Muscle of arm (tissue), 12 donors: ENCODE data around the gene CLNK. TPM values are rescaled to one million over a fixed set of nuclear protein-coding genes. Genes with fewer than 3 reads are reported as not detected.

Experiments used
- DNase-seq: peaks from one replicate; pipeline ENCODE4 v3.0.0-alpha.2; 2013
- polyA plus RNA-seq, 12 donors: library from polyadenylated mRNA; unstranded; fragments of 120-200 nt; gene quantifications; one replicate each; pipeline ENCODE4 v1.2.1, GENCODE V29; 2013; ENCODE audit not compliant: insufficient read length in 12 of 12

CLNK gene
- polyA plus RNA-seq, 12 donors, result 0.07 to 0.90 (median 0.24) TPM; not detected in 2

- no peak for DNase-seq
Observed at GRCh38 chr4:10521424-10521823, 163.1 kb downstream of the CLNK start.

- no peak for DNase-seq
Observed at GRCh38 chr4:10509733-10510132, 174.8 kb downstream of the CLNK start.

- no peak for DNase-seq
Observed at GRCh38 chr4:10506077-10506476, 178.5 kb downstream of the CLNK start.

DNA sequence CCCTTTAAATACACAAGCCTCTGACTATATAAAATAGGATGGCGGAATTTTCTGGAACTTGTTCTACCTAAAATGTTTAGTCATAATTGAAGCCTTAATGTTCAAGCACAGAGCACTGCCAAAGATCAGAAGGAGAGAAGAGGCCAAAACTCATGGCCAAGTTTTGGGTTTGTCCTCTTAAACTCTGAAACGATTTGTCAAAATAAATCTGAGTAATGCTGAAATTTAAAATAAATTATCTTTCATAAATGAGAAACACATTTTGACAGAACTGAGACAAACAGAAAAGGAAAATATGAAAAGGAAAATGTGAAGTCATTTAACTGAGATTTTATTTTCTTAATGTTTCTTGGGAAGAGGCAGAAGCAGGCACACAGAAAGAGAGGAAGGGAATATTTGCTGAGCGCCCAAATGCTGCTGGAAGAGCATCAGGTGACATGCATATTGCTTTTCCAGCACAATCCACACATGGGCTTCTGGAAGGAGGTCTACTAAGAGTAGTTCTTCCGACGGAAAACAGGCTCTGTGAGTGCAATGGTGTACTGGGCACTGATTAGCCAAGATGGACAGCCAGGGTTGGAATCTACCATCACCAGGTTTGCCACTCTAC is 179.9 kb downstream of the CLNK start:
- DNase-seq, result peak; percentile 24

DNA sequence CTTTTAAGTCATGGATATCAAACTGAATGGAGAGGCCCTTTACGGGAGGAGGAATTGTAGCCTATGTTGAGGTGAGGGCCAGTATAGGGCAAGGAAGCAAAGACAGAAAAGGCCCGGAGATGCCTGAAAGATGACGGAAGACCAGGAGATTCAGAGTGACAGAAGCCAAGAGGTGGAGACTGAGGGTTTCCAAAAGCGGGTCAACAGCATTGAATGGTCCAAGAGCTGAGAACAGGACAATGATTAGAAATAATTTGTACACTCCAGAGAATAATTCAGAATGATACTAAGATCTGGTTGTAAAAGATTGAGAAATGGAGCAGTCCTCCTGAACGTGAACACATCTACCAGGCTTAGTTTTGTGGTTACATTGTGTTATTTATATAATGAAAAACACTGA is 181.9 kb downstream of the CLNK start:
- DNase-seq, result no peak

DNA sequence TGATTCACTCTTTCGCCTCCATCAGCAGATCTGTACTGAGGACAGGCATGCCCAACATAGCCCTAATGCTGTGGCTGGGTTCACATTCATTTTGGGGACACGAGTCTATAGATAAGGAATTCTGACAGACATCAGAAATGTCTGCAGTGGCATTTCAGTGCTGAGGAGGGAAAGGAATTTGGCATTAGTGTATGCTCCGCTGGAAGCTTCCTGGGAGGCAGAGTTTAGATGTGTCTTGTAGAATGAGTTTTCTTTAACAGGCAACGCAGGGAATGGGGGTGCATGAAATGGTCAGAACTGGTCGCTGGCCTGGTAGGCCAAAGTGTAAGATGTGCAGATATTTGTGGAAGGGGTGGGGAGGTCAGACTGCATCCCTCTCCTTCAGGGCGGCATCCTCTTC is 183.8 kb downstream of the CLNK start:
- DNase-seq, result no peak

- DNase-seq, result no peak
Observed at GRCh38 chr4:10496200-10496599, 188.4 kb downstream of the CLNK start.

- DNase-seq, result no peak
Observed at GRCh38 chr4:10495651-10496050, 188.9 kb downstream of the CLNK start.

DNA sequence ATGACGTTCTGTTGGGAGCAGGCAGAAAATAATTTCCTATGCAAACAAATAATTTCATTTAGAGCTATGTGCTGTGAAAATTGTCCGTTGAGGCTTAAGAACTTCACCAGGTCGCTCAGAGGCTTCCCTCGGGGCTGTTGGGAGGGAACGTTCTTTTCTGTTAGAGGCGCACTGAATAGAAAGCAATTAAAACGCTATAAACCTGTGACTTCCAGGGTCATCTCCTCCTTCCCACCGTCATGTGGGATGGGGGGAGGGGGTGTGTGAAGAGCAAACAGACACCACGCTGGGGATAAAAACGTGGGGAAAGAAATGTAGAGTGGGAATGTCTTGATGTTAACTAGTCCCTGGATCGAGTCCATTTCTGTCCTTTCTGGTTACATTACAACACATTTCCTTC is 192.1 kb downstream of the CLNK start:
- no peak for DNase-seq

GRCh38 chr4:10491401-10491800 is 193.2 kb downstream of the CLNK start:
- no peak for DNase-seq

GRCh38 chr4:10490996-10491395 is 193.6 kb downstream of the CLNK start:
- DNase-seq, result no peak

DNA sequence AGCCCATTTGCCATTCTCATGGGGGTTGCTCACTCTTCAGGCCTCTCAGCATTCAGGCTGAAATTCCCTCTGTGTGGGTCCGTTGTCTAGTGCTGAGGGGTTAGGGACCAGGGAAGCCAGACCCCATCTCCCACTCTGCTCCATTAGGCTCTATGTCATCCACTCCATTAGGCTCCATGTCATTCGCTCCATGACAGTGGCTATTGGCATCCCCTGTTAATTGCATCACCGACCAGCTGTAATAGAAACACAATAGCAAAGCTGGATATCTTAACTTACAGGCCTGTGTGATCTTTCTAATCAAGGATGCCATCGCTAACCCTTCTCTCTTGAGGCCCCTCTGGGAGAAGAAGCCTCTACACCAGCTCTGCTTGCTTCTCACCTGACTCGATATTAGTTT is 201.7 kb downstream of the CLNK start:
- DNase-seq, result no peak

DNA sequence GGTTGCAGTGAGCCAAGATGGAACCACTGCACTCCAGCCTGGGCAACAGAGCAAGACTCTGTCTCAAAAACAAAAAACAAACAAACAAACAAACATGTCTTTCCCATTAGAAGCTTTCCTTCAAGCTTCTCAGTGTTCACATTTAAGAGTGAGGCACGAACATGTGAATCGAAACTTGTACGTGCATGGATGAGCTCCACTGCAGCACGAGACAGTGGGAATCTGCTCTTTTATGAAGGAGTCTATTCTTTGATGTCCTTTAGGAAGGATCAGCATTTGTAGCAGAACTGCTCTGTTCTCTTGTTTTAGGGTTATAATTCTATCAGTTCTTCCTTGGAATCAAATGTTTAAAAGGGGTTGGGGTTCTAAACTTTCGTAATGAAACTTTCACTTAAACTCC is 204.0 kb downstream of the CLNK start:
- no peak for DNase-seq

GRCh38 chr4:10478621-10479020 is 205.9 kb downstream of the CLNK start:
- no peak for DNase-seq

DNA sequence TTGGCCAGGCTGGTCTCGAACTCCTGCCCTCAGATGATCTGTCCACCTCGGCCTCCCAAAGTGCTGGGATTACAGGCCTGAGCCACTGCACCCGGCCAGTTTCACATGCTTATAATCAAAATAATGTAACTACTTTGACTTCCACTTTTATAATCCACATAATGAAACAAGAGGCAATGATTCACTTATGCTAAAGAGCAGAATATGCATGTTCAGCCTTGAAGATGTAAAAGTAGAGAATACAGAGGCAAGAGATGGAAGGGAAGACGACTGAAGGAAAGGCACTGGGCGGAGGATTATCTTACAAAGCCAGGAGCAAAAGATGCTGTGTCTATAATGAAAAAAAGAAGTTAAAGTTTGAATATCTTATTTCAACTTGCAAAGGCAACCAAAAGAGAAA is 214.1 kb downstream of the CLNK start:
- DNase-seq, result no peak

GRCh38 chr4:10466161-10466560 is 218.4 kb downstream of the CLNK start:
- DNase-seq, result no peak

DNA sequence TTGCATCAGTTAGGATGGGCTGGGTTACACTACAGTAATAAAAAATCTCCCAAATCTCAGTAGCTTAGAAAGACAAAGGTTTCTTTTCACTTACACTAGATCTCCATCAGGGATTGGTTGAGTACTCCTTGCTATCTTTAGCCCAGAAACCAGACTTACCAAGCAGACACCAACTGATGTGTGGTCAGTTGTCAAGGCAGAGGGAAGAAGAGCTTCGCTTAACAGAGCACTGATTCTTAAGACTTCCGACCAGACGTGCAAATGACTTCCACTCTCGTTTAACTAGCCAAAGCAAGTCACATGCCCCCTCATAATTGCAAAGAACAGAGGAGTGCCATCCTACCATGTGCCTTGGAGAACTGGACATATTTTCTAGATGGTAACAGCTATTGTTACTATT is 221.7 kb downstream of the CLNK start:
- DNase-seq, result no peak

DNA sequence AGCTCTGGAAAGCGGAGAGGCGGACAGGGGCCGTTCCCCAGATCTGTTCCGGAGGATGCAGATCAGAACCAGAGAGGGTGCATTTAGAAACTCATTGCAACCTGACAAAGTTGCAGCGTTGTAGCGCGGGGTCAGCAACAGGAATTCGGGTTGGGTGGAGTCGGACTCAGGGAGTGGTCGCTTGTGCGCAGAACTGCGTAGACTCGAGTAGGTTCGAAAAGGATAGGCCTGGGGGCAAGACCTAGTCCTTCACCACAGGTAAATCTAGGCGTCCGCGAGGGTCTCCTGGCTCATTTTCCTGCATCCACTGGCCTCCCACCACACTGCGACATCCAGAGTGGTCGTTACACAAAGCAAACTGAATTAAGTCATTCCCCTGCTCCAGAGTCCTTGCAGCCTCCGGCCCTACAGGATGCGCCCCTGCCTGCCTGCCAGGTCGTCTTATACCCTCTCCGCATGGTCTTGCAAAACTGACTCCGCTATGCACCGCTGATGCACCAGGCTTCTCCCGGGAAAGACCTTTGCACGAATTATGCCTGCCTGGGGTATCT is 222.6 kb downstream of the CLNK start:
- DNase-seq, result no peak

DNA sequence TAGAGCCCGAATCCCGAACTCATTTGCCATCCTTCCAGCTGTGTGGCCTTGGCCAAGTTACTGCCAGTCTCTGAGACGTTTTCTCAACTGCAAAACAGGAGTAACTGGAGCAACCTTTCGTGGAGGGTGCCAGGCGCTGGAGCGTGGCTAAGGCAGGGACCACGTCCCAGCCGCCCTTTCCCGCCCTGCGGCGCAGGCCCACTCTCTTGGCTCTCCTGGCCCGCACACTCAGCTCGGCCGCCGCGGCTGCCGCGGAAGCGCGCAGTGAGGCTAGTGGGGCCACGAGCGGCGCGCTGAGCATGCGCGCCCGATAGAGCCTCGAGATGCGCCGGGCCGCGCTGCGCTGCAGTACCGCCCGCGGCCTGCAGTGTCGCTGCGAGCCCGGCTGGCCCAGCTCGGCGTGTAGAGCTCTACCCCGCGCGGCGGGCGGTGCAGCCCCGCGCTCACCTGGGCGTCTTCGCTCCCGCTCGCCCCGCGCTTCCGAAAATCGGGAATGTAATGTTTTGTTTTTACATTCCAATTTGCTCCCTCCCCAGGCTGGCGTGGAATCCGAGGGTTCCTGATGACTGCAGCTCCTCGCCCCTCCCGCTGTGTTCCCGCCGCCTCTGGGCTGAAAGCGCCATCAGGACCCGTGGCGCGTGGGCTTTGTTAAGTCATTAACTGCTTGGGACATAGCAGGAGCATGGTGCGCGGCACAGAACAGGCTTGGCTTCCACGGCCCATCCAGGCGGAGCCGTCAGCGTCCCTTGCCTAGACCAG is 223.3 kb downstream of the CLNK start:
- peak; percentile 80 for DNase-seq

DNA sequence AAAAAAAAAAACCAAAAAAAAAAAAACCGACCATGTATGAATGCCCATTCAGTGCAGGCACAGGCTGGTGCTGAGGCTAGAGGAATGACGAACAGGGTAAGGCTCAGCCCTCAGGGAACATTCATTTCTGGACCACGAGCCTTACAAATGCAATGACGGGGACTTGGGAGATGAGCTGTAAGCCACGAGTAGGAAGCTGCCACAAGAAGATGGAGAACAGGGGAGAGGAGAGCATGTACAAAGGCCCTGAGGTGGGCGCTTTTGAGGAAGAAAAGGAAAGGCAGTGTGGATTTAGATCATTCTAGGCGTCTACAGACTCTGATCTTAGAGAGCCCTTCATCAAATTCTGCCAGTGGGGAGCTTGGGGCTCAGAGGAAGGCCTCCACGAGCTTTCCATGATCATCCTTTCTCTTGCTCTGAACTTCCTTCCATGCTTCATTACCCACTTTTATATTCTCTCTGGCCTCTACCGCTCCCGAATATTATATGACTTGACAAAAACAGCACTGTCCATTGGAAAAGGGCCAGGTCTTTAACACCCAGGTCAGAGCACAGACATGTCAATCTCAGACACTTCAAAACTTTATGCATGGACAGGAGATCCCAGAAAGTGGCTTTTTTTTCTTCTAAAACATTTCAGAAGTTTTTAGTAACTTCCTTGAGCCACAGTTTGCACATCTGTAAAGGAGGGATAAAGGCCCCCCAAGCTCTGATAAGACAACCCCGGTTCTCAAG is 224.1 kb downstream of the CLNK start:
- DNase-seq, result no peak

DNA sequence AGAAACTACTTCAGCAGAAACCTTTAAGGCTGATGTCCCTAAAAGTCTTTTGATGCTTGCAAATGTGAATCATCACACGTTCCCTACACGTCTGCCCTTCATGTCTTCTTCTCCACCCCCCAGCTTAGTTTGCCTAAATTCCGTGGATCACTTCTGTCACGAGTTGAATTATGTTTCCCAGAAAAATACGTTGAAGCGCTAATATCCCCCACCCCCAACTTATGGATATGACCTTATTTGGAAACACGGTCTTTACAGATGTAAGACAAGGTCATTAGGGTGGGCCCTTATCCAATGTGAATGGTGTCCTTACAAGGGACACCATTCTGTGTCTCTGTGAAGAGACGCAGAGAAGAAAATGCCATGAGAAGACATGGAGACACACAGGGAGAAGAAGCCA is 225.3 kb downstream of the CLNK start:
- no peak for DNase-seq

DNA sequence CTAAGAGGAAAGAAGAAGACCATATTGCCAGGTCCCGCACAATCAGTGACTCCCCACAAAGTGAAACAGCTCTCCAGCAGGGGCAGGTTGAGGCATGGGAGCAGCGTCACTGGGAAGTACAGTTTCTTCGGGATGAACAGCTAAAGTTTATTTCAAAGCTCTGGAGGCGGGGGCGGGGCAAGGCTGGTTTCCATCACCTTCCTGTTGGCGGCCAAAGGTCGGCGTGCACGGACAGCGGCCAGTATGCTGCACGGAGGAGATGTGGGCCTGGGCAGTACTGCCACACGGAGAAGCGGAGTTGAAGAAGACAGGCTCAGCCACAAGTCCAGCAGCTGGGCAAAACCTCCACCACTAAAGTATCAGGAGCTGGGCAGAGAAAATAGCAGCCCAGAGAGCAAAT is 226.4 kb downstream of the CLNK start:
- DNase-seq, result no peak

DNA sequence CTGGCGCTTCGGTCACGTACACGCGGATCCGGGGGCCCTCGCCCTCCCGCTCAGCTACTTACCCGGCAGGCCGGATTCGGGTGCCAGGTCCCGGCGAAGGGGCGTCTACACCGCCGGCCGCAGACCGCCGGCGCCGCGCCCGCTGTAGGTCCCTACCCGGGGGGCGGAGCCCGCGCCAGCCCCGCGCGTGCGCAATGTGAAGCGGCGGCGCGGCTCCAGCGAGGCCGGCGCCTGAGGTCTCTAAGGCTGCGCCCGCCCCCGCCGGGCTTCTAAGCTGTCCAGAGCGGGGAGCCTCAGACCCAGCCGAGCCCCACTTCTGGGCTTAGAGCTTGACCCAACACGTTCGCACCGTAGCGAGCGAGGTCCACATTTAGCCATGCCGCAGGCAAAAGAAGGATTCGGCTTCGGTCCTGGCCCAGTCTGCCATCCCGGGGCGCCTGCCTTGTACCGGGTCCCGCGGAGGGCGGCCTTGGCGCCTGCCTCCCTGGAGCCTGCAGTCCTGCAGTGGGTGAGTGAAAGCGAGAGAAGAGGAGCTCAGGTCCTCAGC is 227.2 kb downstream of the CLNK start, which contains the start of gene ZNF518B:
Gene ZNF518B, minus strand, starts transcription at position 172 of the 547 bp plus-strand sequence. CDS start 11,098 bp downstream, outside the sequence.
- DNase-seq, result peak; percentile 72
